SJSA1 (cell line): ENCODE results near the gene ZNF622. TPM values are rescaled to one million over a fixed set of nuclear protein-coding genes. Genes with fewer than 3 reads are reported as not detected.

Experiments used
- DNase-seq, 2 experiments: peaks; one replicate each; pipeline ENCODE4 v3.0.0-alpha.2; 2015 to 2020; ENCODE audit warnings: low spot score in 2 of 2, low read depth in 1 of 2
- H3K27ac ChIP-seq: fragments of 250-450 bp; sonication (Bioruptor Pico); 2 replicates; pipeline ENCODE4 v1.5.1; 2020; ENCODE audit warnings: mild to moderate bottlenecking, moderate library complexity
- H3K27me3 ChIP-seq: fragments of 250-450 bp; sonication (Bioruptor Pico); replicated peaks from 2 replicates; pipeline ENCODE4 v1.5.1; 2020; ENCODE audit warnings: mild to moderate bottlenecking, moderate library complexity
- H3K36me3 ChIP-seq: fragments of 250-450 bp; sonication (Bioruptor Pico); 2 replicates; pipeline ENCODE4 v1.5.1; 2020; ENCODE audit warnings: mild to moderate bottlenecking
- H3K4me1 ChIP-seq: fragments of 250-450 bp; sonication (Bioruptor Pico); replicated peaks from 2 replicates; pipeline ENCODE4 v1.6.1; 2021; ENCODE audit warnings: mild to moderate bottlenecking
- H3K4me3 ChIP-seq: fragments of 250-450 bp; sonication (Bioruptor Pico); 2 replicates; pipeline ENCODE4 v1.5.1; 2020; ENCODE audit warnings: mild to moderate bottlenecking
- H3K9me3 ChIP-seq: fragments of 250-450 bp; sonication (Bioruptor Pico); replicated peaks from 2 replicates; pipeline ENCODE4 v1.5.1; 2020; ENCODE audit warnings: mild to moderate bottlenecking
- total RNA-seq: library from RNA; depleted of rRNA; stranded (reverse); fragments of >200 nt; shearing (Covaris generic); gene quantifications from 2 replicates; pipeline ENCODE4 v1.2.3, GENCODE V29; 2014; rRNA removed

Gene ZNF622
- total RNA-seq = 69.1 and 70.2 TPM in 2 replicates

GRCh38 chr5:16465544-16466432 lies at the start of gene ZNF622:
ZNF622 (minus strand) TSS chr5:16465800; CDS start chr5:16465665, 135 bp downstream.
- no peaks in the 10 kb centered on the region for H3K9me3 ChIP-seq
- H3K27ac ChIP-seq = peak within 1 kb of the TSS; percentile 48
- H3K27me3 ChIP-seq = no peaks in the 10 kb centered on the region
- peaks cover 48% of the 10 kb centered on the region for H3K36me3 ChIP-seq
- peak within 1 kb of the TSS; percentile 78 for H3K4me3 ChIP-seq
- peak; percentile 91 to 96 for DNase-seq
- H3K4me1 ChIP-seq = peaks cover 42% of the 10 kb centered on the region

- no peak overlapping the region for H3K4me3 ChIP-seq
- H3K9me3 ChIP-seq = no peaks in the 10 kb centered on the region
- H3K27me3 ChIP-seq = 0 out of 2 replicates have a peak, but pooled peaks cover 4% of the 10 kb centered on the region
- H3K36me3 ChIP-seq = no peaks in the 10 kb centered on the region
- no peak for DNase-seq
- no peak overlapping the region for H3K27ac ChIP-seq
- H3K4me1 ChIP-seq = no peaks in the 10 kb centered on the region
Observed at GRCh38 chr5:16510098-16510497, 44.5 kb upstream of the ZNF622 start.

- Histone ChIP-seq H3K27me3 (0 out of 2 replicates have a peak, but pooled peaks cover under 1% of the 10 kb centered on the region), H3K27ac (no peak overlapping the region), H3K9me3 (no peaks in the 10 kb centered on the region), H3K4me3 (no peak overlapping the region), H3K4me1 (no peaks in the 10 kb centered on the region), H3K36me3 (no peaks in the 10 kb centered on the region)
- DNase-seq = no peak
Observed at GRCh38 chr5:16508730-16509531, 43.3 kb upstream of the ZNF622 start.

- no peaks in the 10 kb centered on the region for H3K27me3 ChIP-seq
- no peak overlapping the region for H3K27ac ChIP-seq
Observed at GRCh38 chr5:16507716-16508115, 42.1 kb upstream of the ZNF622 start.

GRCh38 chr5:16505904-16506303 lies 40.3 kb upstream of the ZNF622 start:
- no peak for DNase-seq
- H3K27ac ChIP-seq = no peak overlapping the region
- H3K4me3 ChIP-seq = no peak overlapping the region
- no peaks in the 10 kb centered on the region for H3K27me3 ChIP-seq
- H3K4me1 ChIP-seq = peaks cover 5% of the 10 kb centered on the region; the same call in 1 of the 2 replicates
- H3K9me3 ChIP-seq = no peaks in the 10 kb centered on the region
- no peaks in the 10 kb centered on the region for H3K36me3 ChIP-seq

More at GRCh38 chr5:16507716-16508115, 42.1 kb upstream of the ZNF622 start:
- Histone ChIP-seq H3K4me1 (peaks cover 5% of the 10 kb centered on the region; the same call in 1 of the 2 replicates), H3K36me3 (no peaks in the 10 kb centered on the region), H3K9me3 (no peaks in the 10 kb centered on the region), H3K4me3 (no peak overlapping the region)
- DNase-seq = no peak

- no peak for DNase-seq
- Histone ChIP-seq H3K27ac (no peak overlapping the region), H3K36me3 (no peaks in the 10 kb centered on the region), H3K4me1 (peaks cover 5% of the 10 kb centered on the region; the same call in 1 of the 2 replicates), H3K9me3 (no peaks in the 10 kb centered on the region), H3K4me3 (no peak overlapping the region), H3K27me3 (no peaks in the 10 kb centered on the region)
Observed at GRCh38 chr5:16505140-16505891, 39.7 kb upstream of the ZNF622 start.

GRCh38 chr5:16504571-16504970 lies 39.0 kb upstream of the ZNF622 start:
- Histone ChIP-seq H3K4me3 (no peak overlapping the region), H3K27me3 (no peaks in the 10 kb centered on the region), H3K27ac (no peak overlapping the region), H3K4me1 (peaks cover 5% of the 10 kb centered on the region; the same call in 1 of the 2 replicates), H3K36me3 (no peaks in the 10 kb centered on the region), H3K9me3 (no peaks in the 10 kb centered on the region)
- no peak for DNase-seq

GRCh38 chr5:16502866-16503265 lies 37.3 kb upstream of the ZNF622 start:
- Histone ChIP-seq H3K36me3 (no peaks in the 10 kb centered on the region), H3K4me3 (no peak overlapping the region), H3K27ac (no peak overlapping the region), H3K4me1 (peaks cover 5% of the 10 kb centered on the region; the same call in 1 of the 2 replicates), H3K9me3 (no peaks in the 10 kb centered on the region), H3K27me3 (no peaks in the 10 kb centered on the region)
- peak in 1 of 2 experiments; percentile 40 for DNase-seq

- Histone ChIP-seq H3K9me3 (peaks cover under 1% of the 10 kb centered on the region; the same call in 1 of the 2 replicates), H3K36me3 (no peaks in the 10 kb centered on the region), H3K27me3 (no peaks in the 10 kb centered on the region), H3K4me1 (peaks cover 5% of the 10 kb centered on the region; the same call in 1 of the 2 replicates), H3K27ac (no peak overlapping the region), H3K4me3 (no peak overlapping the region)
- no peak for DNase-seq
Observed at GRCh38 chr5:16500024-16500423, 34.4 kb upstream of the ZNF622 start.

GRCh38 chr5:16497546-16497945 lies 31.9 kb upstream of the ZNF622 start:
- Histone ChIP-seq H3K27me3 (no peaks in the 10 kb centered on the region), H3K4me3 (no peak overlapping the region), H3K27ac (no peak overlapping the region), H3K4me1 (no peaks in the 10 kb centered on the region), H3K36me3 (no peaks in the 10 kb centered on the region), H3K9me3 (peaks cover 3% of the 10 kb centered on the region; the same call in 1 of the 2 replicates)
- DNase-seq = no peak

- Histone ChIP-seq H3K4me1 (no peaks in the 10 kb centered on the region), H3K9me3 (peaks cover 3% of the 10 kb centered on the region; the same call in 1 of the 2 replicates), H3K4me3 (no peak overlapping the region), H3K27me3 (no peaks in the 10 kb centered on the region), H3K27ac (no peak overlapping the region), H3K36me3 (no peaks in the 10 kb centered on the region)
- no peak for DNase-seq
Observed at GRCh38 chr5:16493261-16493660, 27.7 kb upstream of the ZNF622 start.

GRCh38 chr5:16492398-16493140 lies 27.0 kb upstream of the ZNF622 start:
- Histone ChIP-seq H3K36me3 (no peaks in the 10 kb centered on the region), H3K27ac (no peak overlapping the region), H3K4me1 (no peaks in the 10 kb centered on the region), H3K4me3 (no peak overlapping the region), H3K9me3 (peaks cover 3% of the 10 kb centered on the region; the same call in 1 of the 2 replicates), H3K27me3 (no peaks in the 10 kb centered on the region)
- DNase-seq = no peak
